GM23338 (cell line): ENCODE measurements around the gene SNX8. TPM values are rescaled to one million over a fixed set of nuclear protein-coding genes. Genes with fewer than 3 reads are reported as not detected.
A peak's percentile ranks its signal among the peaks of the same experiment; 100 is the strongest.
"Not testable (repeated sequence)": the region's sequence is repeated elsewhere in the genome, so short reads cannot be mapped to it uniquely, and the experiment has no call there.

Experiments used
- ATAC-seq: fragments of 200-7000 bp; cut with Tn5 transposase; 3 replicates; pipeline ENCODE4 v1.9.1; 2020
- DNase-seq: peaks from one replicate; pipeline ENCODE4 v3.0.0-alpha.2; 2015; ENCODE audit warnings: low spot score
- H2AFZ ChIP-seq: fragments of 200-600 bp; sonication (generic); 2 replicates; pipeline ENCODE4 v1.8.0; 2016; ENCODE audit warnings: antibody characterized with exemption, mild to moderate bottlenecking, moderate library complexity
- H3F3A ChIP-seq: fragments of 200-600 bp; sonication (generic); replicated peaks from 2 replicates; pipeline ENCODE4 v1.8.0; 2017; ENCODE audit warnings: antibody characterized with exemption, mixed run types, low read depth
- H3K27ac ChIP-seq: fragments of 200-600 bp; sonication (generic); 2 replicates; pipeline ENCODE4 v1.6.1; 2016; ENCODE audit warnings: low read depth
- H3K27me3 ChIP-seq: fragments of 200-600 bp; sonication (generic); 2 replicates; pipeline ENCODE4 v1.8.0; 2016; ENCODE audit warnings: mild to moderate bottlenecking, mixed run types, moderate library complexity; ENCODE audit not compliant: insufficient read depth
- H3K36me3 ChIP-seq: fragments of 200-600 bp; sonication (generic); 2 replicates; pipeline ENCODE4 v1.8.0; 2016; ENCODE audit warnings: mild to moderate bottlenecking; ENCODE audit not compliant: insufficient read depth
- H3K4me1 ChIP-seq: fragments of 200-600 bp; sonication (generic); 2 replicates; pipeline ENCODE4 v1.8.0; 2016; ENCODE audit warnings: mild to moderate bottlenecking, moderate library complexity; ENCODE audit not compliant: insufficient read depth
- H3K4me2 ChIP-seq: fragments of 200-600 bp; sonication (generic); 2 replicates; pipeline ENCODE4 v1.7.1; 2017; ENCODE audit warnings: mixed run types
- H3K4me3 ChIP-seq: fragments of 200-600 bp; sonication (generic); 2 replicates; pipeline ENCODE4 v1.6.1; 2016; ENCODE audit warnings: mixed run types
- H3K79me2 ChIP-seq: fragments of 200-600 bp; sonication (generic); replicated peaks from 2 replicates; pipeline ENCODE4 v1.8.0; 2017; ENCODE audit warnings: mild to moderate bottlenecking; ENCODE audit not compliant: insufficient read depth
- H3K9me2 ChIP-seq: fragments of 200-600 bp; sonication (generic); 2 replicates; pipeline ENCODE4 v1.8.0; 2017; ENCODE audit not compliant: insufficient read depth
- H4K20me1 ChIP-seq: fragments of 200-600 bp; sonication (generic); replicated peaks from 2 replicates; pipeline ENCODE4 v1.8.0; 2017; ENCODE audit warnings: mild to moderate bottlenecking; ENCODE audit not compliant: insufficient read depth
- H3K27ac Mint-ChIP-seq: 2 replicates; pipeline ENCODE4 v1.8.0; 2020; ENCODE audit warnings: inconsistent platforms, mild to moderate bottlenecking, moderate library complexity, mixed read lengths
- H3K27me3 Mint-ChIP-seq: 3 replicates; pipeline ENCODE4 v1.8.0; 2022; ENCODE audit warnings: low read depth, mild to moderate bottlenecking, moderate library complexity, mixed read lengths, inconsistent platforms; ENCODE audit not compliant: insufficient read depth, poor library complexity
- H3K36me3 Mint-ChIP-seq: 3 replicates; pipeline ENCODE4 v1.8.0; 2021; ENCODE audit warnings: low read depth, mild to moderate bottlenecking, inconsistent platforms, moderate library complexity, mixed read lengths
- H3K4me1 Mint-ChIP-seq: 3 replicates; pipeline ENCODE4 v1.8.0; 2020; ENCODE audit warnings: mild to moderate bottlenecking, inconsistent platforms, mixed read lengths
- H3K4me3 Mint-ChIP-seq: 3 replicates; pipeline ENCODE4 v1.8.0; 2021; ENCODE audit warnings: moderate library complexity, mild to moderate bottlenecking, inconsistent platforms, mixed read lengths
- H3K9me3 Mint-ChIP-seq: 3 replicates; pipeline ENCODE4 v1.8.0; 2020; ENCODE audit warnings: moderate library complexity, mild to moderate bottlenecking, inconsistent platforms, mixed read lengths
- CTCF ChIP-seq, 2 experiments: fragments of 200-600 bp in 1 of 2; sonication (generic) in 1 of 2; conservative IDR thresholded peaks; 2 replicates each; pipeline versions ENCODE4 v1.5.1 to v1.6.1; 2016 to 2017; ENCODE audit warnings: antibody characterized with exemption in 2 of 2, low read depth in 2 of 2, mild to moderate bottlenecking in 2 of 2, moderate library complexity in 1 of 2
- EZH2 ChIP-seq: fragments of 200-600 bp; sonication (generic); IDR thresholded peaks from one replicate; pipeline ENCODE4 v1.8.0; 2017; ENCODE audit warnings: antibody characterized with exemption, mild to moderate bottlenecking, low read depth; ENCODE audit not compliant: unreplicated experiment
- EZH2phosphoT487 ChIP-seq: fragments of 200-600 bp; sonication (generic); IDR thresholded peaks from one replicate; pipeline ENCODE4 v1.8.1; 2018; ENCODE audit warnings: antibody characterized with exemption; ENCODE audit not compliant: unreplicated experiment
- NANOG ChIP-seq: IDR thresholded peaks from 2 replicates; pipeline ENCODE4 v1.6.1; 2016; ENCODE audit warnings: antibody characterized with exemption, borderline replicate concordance
- STAT1 ChIP-seq: IDR thresholded peaks from one replicate; pipeline ENCODE4 v1.6.1; 2016; ENCODE audit warnings: antibody characterized with exemption; ENCODE audit not compliant: unreplicated experiment
- ZNF331 ChIP-seq: fragments of 250-450 bp; sonication (Bioruptor Pico); IDR thresholded peaks from 2 replicates; pipeline ENCODE4 v1.5.0; 2020; ENCODE audit warnings: low read depth, mild to moderate bottlenecking, moderate library complexity
- ZNF462 ChIP-seq: fragments of 250-450 bp; sonication (Bioruptor Pico); IDR thresholded peaks from 2 replicates; pipeline ENCODE4 v1.5.0; 2020; ENCODE audit warnings: mild to moderate bottlenecking, moderate library complexity
- polyA plus RNA-seq: library from polyadenylated mRNA; unstranded; fragments of >200 nt; fragmentation: Nextera tagmentation; extraction: Ambion mirVana; gene quantifications from 2 replicates; pipeline ENCODE4 v1.2.1, GENCODE V29; 2016
- total RNA-seq: library from RNA; depleted of rRNA; stranded (reverse); fragments of >200 nt; shearing (Covaris generic); gene quantifications from 2 replicates; pipeline ENCODE4 v1.2.3, GENCODE V29; 2014

The SNX8 gene
- total and polyA plus RNA-seq, 2 experiments from 2014 or later = 44.3 to 50.9 TPM

GRCh38 chr7:2350055-2350454, 35.8 kb upstream of the SNX8 start (continued):
- no peak for TF ChIP-seq ZNF462 (CRISPR knock-in tag)
- no peak for TF ChIP-seq NANOG
- TF ChIP-seq STAT1 = no peak
- TF ChIP-seq EZH2 = no peak
- TF ChIP-seq CTCF (conservative IDR thresholded peaks at IDR 0.05; ENCODE audit: low read depth in 2 of 2) = no peak
- TF ChIP-seq EZH2phosphoT487 = no peak
- TF ChIP-seq ZNF331 (CRISPR knock-in tag) = no peak

- H3F3A ChIP-seq, H2AFZ ChIP-seq, H3K4me2 ChIP-seq, H3K27me3 ChIP-seq, H3K4me3 Mint-ChIP-seq, H3K4me1 ChIP-seq, H3K27ac Mint-ChIP-seq, H4K20me1 ChIP-seq, DNase-seq, H3K36me3 ChIP-seq, H3K27ac ChIP-seq, H3K4me3 ChIP-seq, H3K9me3 Mint-ChIP-seq, H3K27me3 Mint-ChIP-seq, H3K9me2 ChIP-seq, H3K4me1 Mint-ChIP-seq: not testable (repeated sequence)
- peak; percentile 37 for ATAC-seq
- H3K79me2 ChIP-seq = peaks cover 75% of the 10 kb centered on the region
- H3K36me3 Mint-ChIP-seq = peaks cover 22% of the 10 kb centered on the region; the same call in 2 of the 3 replicates
Observed at GRCh38 chr7:2347351-2348063, 33.3 kb upstream of the SNX8 start.
